ENCODE data around the gene SETD6.

DNA sequence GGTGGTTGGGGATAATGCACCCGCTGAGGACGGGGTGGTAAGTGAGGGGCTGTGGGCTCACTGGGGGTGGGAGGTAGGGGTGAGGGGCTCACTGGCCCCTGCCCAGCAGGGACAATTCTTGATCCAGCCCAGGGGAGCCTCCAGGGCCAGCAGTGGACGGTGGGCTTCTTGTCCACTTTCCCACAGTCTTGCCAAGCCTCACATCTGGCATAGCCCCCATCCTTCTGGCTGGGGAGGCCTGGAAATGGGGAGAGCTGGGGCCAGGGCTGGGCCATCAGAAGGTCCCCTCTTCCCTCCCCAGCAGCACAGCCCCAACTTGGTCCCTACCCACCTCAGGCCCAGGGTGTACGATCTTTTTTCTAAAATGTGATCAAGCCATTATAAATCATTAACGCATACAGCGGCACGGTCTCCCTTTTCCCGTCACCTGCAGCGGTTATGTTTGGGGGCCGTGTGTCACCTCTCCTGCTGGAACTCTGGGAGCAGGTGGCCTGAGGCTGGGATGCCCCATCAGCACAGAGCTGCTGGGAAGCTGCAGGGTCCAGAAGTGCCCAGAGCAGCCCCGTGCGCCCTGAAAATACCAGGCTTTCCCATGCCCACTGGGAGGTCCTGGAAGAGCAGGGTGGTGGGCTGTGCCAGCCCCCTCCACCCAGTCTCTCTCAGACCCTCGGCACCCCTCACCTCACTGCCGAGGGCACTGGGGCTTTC, 7.2 kb upstream of the SETD6 start:
- TF ChIP-seq POLR2A (IDR thresholded peaks at IDR 0.05; ENCODE audit: insufficient read depth in 1 of 2, low read depth in 2 of 2, low read length in 2 of 2): no peak
- no peak for TF ChIP-seq ZNF10 (CRISPR knock-in tag; IDR thresholded peaks at IDR 0.05; ENCODE audit: borderline replicate concordance, low read depth)
- TF ChIP-seq, protein P1, sequence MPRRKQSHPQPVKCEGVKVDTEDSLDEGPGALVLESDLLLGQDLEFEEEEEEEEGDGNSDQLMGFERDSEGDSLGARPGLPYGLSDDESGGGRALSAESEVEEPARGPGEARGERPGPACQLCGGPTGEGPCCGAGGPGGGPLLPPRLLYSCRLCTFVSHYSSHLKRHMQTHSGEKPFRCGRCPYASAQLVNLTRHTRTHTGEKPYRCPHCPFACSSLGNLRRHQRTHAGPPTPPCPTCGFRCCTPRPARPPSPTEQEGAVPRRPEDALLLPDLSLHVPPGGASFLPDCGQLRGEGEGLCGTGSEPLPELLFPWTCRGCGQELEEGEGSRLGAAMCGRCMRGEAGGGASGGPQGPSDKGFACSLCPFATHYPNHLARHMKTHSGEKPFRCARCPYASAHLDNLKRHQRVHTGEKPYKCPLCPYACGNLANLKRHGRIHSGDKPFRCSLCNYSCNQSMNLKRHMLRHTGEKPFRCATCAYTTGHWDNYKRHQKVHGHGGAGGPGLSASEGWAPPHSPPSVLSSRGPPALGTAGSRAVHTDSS (CRISPR knock-in tag; conservative IDR thresholded peaks at IDR 0.05): no peak

All from HepG2 (cell line).